MCF 10A (cell line): ENCODE results near the gene HTR3D. TPM values are rescaled to one million over a fixed set of nuclear protein-coding genes. Genes with fewer than 3 reads are reported as not detected.

ENCODE experiments used
- BruUV-seq: library from RNA; stranded (reverse); fragments of 400-500 nt; replicated peaks from 2 replicates; lab custom pipeline; 2021; lab: Mats Ljungman, UMichigan
- CTCF ChIA-PET: fragments of 300-600 bp; sonication (Branson Sonifier 250); formaldehyde crosslinking; extraction: SDS; loops from one replicate; lab custom pipeline; 2021; ENCODE audit warnings: antibody characterized with exemption, inconsistent platforms; lab: Yijun Ruan, JAX
- POLR2A ChIA-PET: fragments of 300-600, 350-650 bp; sonication (Branson Sonifier 250); formaldehyde crosslinking; extraction: SDS; loops from one replicate; lab custom pipeline; 2020; ENCODE audit warnings: antibody characterized with exemption, inconsistent platforms; lab: Yijun Ruan, JAX
- DNase-seq: peaks from one replicate; pipeline ENCODE4 v3.0.0-alpha.2; 2018; ENCODE audit not compliant: unreplicated experiment
- H3K27ac Mint-ChIP-seq: one replicate; pipeline ENCODE4 v1.8.0; 2022; ENCODE audit warnings: mild to moderate bottlenecking, low read depth, mixed read lengths; ENCODE audit not compliant: unreplicated experiment
- H3K27me3 Mint-ChIP-seq: one replicate; pipeline ENCODE4 v1.8.0; 2022; ENCODE audit warnings: mixed read lengths; ENCODE audit not compliant: insufficient read depth, unreplicated experiment
- H3K36me3 Mint-ChIP-seq: one replicate; pipeline ENCODE4 v1.8.0; 2022; ENCODE audit warnings: mild to moderate bottlenecking, moderate library complexity, mixed read lengths; ENCODE audit not compliant: insufficient read depth, unreplicated experiment
- H3K4me1 Mint-ChIP-seq: one replicate; pipeline ENCODE4 v1.8.0; 2022; ENCODE audit warnings: mixed read lengths; ENCODE audit not compliant: insufficient read depth, unreplicated experiment
- H3K4me3 Mint-ChIP-seq: one replicate; pipeline ENCODE4 v1.8.0; 2022; ENCODE audit warnings: mild to moderate bottlenecking, moderate library complexity, mixed read lengths; ENCODE audit not compliant: unreplicated experiment
- H3K9me3 Mint-ChIP-seq: one replicate; pipeline ENCODE4 v1.8.0; 2022; ENCODE audit warnings: mixed read lengths; ENCODE audit not compliant: unreplicated experiment
- CTCF ChIP-seq: fragments of 200-600 bp; IDR thresholded peaks from one replicate; pipeline ENCODE4 v1.8.0; 2022; ENCODE audit warnings: antibody characterized with exemption, mild to moderate bottlenecking; ENCODE audit not compliant: unreplicated experiment
- intact Hi-C: fragments of 100-400 bp; cut with micrococcal nuclease; formaldehyde crosslinking; loops from 2 replicates; pipeline ENCODE4 v1.14.1; 2022
- total RNA-seq: library from RNA; stranded (reverse); gene quantifications from 2 replicates; pipeline ENCODE4 v1.2.3, GENCODE V29; 2022

The HTR3D gene
- total RNA-seq, 1 experiment from 2014 or later: not detected

GRCh38 chr3:183991403-183991802, 40.1 kb upstream of the HTR3D start:
- POLR2A ChIA-PET: interaction anchor here (0.6 to 0.8 kb wide), 4 partner anchors 11 to 143 kb away, joined by 3 read pairs; partner anchors contain the start of gene EIF2B5
- no peak overlapping the region for H3K27ac Mint-ChIP-seq

GRCh38 chr3:184001761-184002160, 29.8 kb upstream of the HTR3D start:
- intact Hi-C loops: no loop called here
- peaks cover 12% of the 10 kb centered on the region for H3K4me1 Mint-ChIP-seq
- no peak overlapping the region for H3K4me3 Mint-ChIP-seq
- POLR2A ChIA-PET: no interaction called here
- no peak for TF ChIP-seq CTCF
- DNase-seq: no peak
- no peaks in the 10 kb centered on the region for H3K27me3 Mint-ChIP-seq
- H3K36me3 Mint-ChIP-seq: peaks cover 8% of the 10 kb centered on the region
- no peak overlapping the region for H3K27ac Mint-ChIP-seq
- BruUV-seq: no TSS peak
- CTCF ChIA-PET: interaction anchor here (0.5 to 0.6 kb wide), 2 partner anchors 16 to 532 kb away, joined by 3 read pairs; partner anchors contain the start of gene ABCC5
- H3K9me3 Mint-ChIP-seq: no peaks in the 10 kb centered on the region

More at GRCh38 chr3:183991403-183991802, 40.1 kb upstream of the HTR3D start:
- Mint-ChIP-seq H3K9me3 (no peaks in the 10 kb centered on the region), H3K27me3 (no peaks in the 10 kb centered on the region), H3K4me3 (no peak overlapping the region), H3K4me1 (no peaks in the 10 kb centered on the region), H3K36me3 (peaks cover 23% of the 10 kb centered on the region)
- BruUV-seq: no TSS peak
- CTCF ChIA-PET: interaction anchor here (0.6 kb wide), 1 partner anchor 26 kb away, joined by 5 read pairs; the partner anchor contains the start of gene ABCC5
- TF ChIP-seq CTCF: no peak
- intact Hi-C loops: no loop called here
- DNase-seq: no peak

- no peak for TF ChIP-seq CTCF
- no peak for DNase-seq
- no TSS peak for BruUV-seq
- Mint-ChIP-seq H3K36me3 (peaks cover 8% of the 10 kb centered on the region), H3K4me3 (no peak overlapping the region), H3K4me1 (peaks cover 12% of the 10 kb centered on the region), H3K27ac (no peak overlapping the region), H3K9me3 (no peaks in the 10 kb centered on the region), H3K27me3 (no peaks in the 10 kb centered on the region)
- POLR2A ChIA-PET: interaction anchor here (0.6 kb wide), 1 partner anchor 154 kb away, joined by 3 read pairs; no protein-coding TSS in a partner anchor
- CTCF ChIA-PET: no interaction called here
- intact Hi-C loops: no loop called here
Observed at GRCh38 chr3:184002469-184002868, 29.1 kb upstream of the HTR3D start.

- Mint-ChIP-seq H3K4me1 (peaks cover 12% of the 10 kb centered on the region), H3K4me3 (no peak overlapping the region), H3K27ac (no peak overlapping the region), H3K9me3 (no peaks in the 10 kb centered on the region), H3K36me3 (peaks cover 8% of the 10 kb centered on the region), H3K27me3 (no peaks in the 10 kb centered on the region)
- TF ChIP-seq CTCF: no peak
- ChIA-PET CTCF (interaction anchor here (0.6 to 0.8 kb wide), 2 partner anchors 15 to 37 kb away, joined by 3 to 4 read pairs; partner anchors contain the start of gene ABCC5), POLR2A (no interaction called here)
- no peak for DNase-seq
- intact Hi-C loops: no loop called here
- BruUV-seq: no TSS peak
Observed at GRCh38 chr3:184003187-184003967, 28.2 kb upstream of the HTR3D start.
